ENCODE results near the gene GOSR2.

- TF ChIP-seq, protein P1, sequence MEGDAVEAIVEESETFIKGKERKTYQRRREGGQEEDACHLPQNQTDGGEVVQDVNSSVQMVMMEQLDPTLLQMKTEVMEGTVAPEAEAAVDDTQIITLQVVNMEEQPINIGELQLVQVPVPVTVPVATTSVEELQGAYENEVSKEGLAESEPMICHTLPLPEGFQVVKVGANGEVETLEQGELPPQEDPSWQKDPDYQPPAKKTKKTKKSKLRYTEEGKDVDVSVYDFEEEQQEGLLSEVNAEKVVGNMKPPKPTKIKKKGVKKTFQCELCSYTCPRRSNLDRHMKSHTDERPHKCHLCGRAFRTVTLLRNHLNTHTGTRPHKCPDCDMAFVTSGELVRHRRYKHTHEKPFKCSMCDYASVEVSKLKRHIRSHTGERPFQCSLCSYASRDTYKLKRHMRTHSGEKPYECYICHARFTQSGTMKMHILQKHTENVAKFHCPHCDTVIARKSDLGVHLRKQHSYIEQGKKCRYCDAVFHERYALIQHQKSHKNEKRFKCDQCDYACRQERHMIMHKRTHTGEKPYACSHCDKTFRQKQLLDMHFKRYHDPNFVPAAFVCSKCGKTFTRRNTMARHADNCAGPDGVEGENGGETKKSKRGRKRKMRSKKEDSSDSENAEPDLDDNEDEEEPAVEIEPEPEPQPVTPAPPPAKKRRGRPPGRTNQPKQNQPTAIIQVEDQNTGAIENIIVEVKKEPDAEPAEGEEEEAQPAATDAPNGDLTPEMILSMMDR (IDR thresholded peaks at IDR 0.05): no peak
- TF ChIP-seq ZFX (IDR thresholded peaks at IDR 0.05; ENCODE audit: borderline replicate concordance): no peak
These were observed 32.9 kb upstream of the GOSR2 start for GRCh38 chr17:46889992-46890564.

Measured in 22Rv1 (cell line).